Measurements from ENCODE around the gene KBTBD2.
A peak's percentile ranks its signal among the peaks of the same experiment; 100 is the strongest.
"Not testable (repeated sequence)": the region's sequence is repeated elsewhere in the genome, so short reads cannot be mapped to it uniquely, and the experiment has no call there.

KBTBD2 gene

GRCh38 chr7:32891043-32891799, at the start of gene KBTBD2:
KBTBD2 (minus strand) TSS chr7:32891760; CDS start chr7:32879604, 12,156 bp downstream.
- DNase-seq: peak; percentile 70

- no peak for DNase-seq
These were observed 49.6 kb upstream of the KBTBD2 start for GRCh38 chr7:32941181-32941580.

DNA sequence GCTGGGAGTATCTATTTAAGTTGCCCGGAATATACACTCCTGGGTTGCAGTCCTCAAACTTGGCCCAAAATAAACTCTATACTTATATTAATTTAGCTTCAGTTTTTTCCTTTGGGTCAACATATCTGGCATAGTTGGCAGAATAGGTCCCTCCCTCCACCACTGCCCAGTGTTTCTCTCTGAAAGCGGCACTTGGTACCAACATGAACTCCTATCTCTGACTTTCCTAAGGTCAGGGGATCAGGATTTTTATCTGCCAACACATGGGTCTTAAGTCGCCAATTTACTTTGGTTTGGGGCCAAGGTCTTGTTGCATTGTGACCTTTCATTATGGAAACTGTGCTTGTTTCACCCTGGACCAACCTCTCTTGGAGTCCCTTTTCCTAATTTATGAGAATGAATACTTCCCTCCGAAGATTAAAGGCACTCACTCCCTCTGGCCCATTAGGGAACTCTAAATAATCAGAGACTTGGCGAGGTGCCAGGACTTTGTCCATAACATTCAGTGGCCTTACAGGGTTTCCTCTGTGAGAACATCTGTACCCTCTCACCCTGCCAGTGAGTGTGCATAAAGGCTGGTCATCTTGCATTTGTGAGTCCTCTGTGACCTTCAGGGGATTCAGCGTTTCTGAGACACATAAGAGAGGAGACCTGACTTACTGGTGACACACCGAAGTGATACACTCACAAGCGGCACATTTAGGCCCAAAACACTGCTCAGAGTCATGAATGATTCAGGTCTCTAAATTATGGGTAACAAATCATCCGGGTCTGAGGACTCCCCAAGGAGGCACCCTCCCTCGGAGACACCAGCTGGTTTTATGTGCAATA, 46.0 kb upstream of the KBTBD2 start:
- DNase-seq: no peak

- no peak for DNase-seq
These were observed 45.1 kb upstream of the KBTBD2 start for GRCh38 chr7:32936689-32937088.

DNA sequence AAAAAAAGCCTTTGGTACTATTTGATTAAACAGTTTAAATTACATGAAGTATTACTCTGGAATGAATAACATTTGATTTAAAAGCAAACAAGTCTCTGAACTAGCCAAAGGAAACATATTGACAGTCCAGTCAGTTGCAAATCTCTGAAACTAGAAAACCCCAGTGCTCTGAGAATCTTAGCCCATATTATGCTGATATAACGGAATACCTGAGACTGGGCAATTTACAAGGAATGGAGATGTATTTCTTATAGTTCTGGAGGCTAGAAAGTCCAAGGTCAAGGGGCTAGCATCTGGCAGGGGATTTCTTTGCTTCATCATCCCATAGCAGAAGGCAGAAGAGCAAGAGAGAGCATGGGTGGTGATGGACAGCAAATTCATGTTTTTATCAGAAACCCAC, 44.0 kb upstream of the KBTBD2 start:
- no peak for DNase-seq

GRCh38 chr7:32930378-32930777, 38.8 kb upstream of the KBTBD2 start:
- DNase-seq: no peak

- no peak for DNase-seq
These were observed 38.0 kb upstream of the KBTBD2 start for GRCh38 chr7:32929430-32930143.

- DNase-seq: no peak
These were observed 37.3 kb upstream of the KBTBD2 start for GRCh38 chr7:32928785-32929298.

- no peak for DNase-seq
These were observed 30.3 kb upstream of the KBTBD2 start for GRCh38 chr7:32921896-32922295.

- DNase-seq: not testable (repeated sequence)
These were observed 25.4 kb upstream of the KBTBD2 start for GRCh38 chr7:32916994-32917393.

DNA sequence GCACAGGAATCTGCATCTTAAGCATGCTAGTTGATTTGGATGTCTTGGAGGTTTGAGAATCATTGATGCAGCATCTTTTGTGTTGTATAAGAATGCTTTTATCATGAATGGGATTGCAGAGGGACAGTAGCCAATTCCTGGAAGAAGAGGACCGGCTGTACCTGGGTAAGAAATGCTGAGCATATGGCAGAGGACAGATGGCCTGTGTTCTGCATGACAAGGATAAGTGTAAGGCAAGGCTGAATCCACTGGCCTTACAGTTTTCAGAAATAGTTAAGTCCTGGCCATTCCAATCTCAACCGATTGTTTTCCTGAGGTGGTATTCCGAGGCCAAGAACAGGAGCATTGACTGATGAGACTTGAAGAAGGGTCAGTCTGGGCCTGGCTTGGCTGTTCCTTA, 24.4 kb upstream of the KBTBD2 start:
- no peak for DNase-seq

DNA sequence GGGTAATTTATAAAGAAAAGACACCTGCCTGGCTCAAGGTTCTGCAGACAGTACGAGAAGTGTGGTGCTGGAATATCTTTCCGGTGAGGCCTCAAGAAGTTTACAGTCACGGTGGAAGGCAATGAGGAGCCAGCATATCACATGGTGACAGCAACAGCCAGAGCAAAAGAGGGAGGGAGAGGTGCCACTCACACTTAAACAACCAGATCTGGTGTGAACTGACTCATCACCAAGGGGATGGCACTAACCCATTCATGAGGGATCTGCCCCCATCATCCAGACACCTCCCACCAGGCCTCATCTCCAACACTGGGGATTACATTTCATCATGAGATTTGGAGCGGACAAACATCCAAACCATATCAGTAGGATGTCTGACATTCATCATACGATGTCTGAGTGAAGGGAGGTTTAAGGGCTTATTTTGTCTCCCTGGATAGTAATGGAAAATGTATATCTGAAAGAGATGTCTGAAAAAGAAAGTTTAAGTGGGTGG, 23.5 kb upstream of the KBTBD2 start:
- no peak for DNase-seq

DNA sequence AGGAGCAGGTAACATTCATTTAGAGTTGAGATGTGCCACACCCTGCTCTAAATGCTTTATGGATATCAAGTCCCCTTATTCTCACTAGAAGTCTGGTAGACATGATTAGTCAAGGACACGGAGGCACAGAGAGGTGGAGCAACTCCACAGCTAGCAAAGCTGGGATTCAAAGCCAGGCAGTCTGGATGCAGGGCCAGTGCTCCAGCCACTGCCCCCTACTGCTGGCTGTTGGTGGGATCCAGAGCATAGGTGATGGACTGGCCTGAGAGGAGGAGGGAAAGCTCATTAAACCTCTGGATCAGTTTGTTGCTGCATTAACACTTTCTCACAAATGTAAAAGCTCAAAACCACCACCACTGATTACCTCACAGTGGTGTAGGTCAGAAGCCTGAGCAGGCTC, 22.6 kb upstream of the KBTBD2 start:
- DNase-seq: no peak

DNA sequence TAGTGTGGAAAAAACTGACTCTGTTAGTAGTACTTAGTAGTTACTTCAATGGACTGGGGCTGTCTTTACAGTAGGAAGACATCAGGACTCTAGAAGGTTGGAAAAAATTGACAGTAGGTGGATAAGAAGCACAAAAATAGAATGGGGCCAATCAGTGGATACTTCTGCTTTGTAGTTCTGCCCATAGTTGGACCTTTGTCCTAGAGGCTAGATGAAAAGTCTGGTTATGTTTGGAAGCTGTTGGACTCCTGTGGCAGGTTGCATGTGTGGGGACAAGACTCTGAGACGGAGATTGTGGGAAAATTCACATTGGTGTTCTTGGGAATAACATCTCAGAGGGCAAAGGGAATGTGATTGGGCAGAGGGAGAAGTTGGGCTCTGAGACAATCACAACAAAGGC, 18.6 kb upstream of the KBTBD2 start:
- no peak for DNase-seq

DNA sequence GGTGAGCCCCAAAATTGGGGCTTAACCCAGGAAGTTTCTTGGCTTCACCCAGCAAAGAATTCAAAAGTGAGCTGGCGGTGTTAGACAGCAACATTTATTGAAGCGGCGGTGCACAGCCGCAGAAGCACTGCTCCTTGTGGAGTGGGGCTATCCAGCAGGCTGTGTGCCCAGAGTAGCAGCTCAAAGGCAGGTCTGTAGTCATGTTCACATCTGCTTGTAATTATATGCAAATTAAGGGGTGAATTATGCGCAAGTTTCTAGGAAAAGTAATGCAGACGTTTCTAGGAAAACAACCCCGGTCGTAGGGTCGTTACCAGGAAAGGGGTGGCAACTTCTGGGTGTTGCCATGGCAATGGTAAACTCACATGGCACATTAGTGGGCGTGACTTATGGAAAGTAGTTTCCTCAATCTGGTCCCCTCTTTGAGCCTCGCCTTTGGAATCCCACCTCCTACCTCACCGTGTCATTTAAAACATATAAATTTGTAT, 13.7 kb upstream of the KBTBD2 start:
- DNase-seq: peak; percentile 54

DNA sequence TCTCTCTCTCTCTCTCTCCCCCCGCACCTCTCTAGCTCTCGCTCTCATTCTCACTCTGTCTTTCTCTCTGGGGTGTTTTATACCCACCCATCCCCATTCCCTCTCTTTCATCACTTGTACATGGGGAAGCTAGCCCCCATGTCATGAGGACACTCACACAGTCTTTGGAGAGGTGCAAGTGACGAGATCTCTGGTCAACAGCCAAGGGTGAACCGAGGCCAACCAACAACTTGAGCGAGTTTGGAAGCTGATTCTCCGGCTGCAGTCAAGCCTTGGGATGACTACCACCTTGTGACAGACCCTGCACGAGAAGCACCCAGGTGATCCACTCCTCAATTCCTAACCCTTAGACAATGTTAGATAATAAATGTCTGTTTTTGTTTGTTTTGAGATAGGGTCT, 10.1 kb upstream of the KBTBD2 start:
- DNase-seq: no peak

- DNase-seq: no peak
These were observed 9.0 kb upstream of the KBTBD2 start for GRCh38 chr7:32900433-32900995.

- not testable (repeated sequence) for DNase-seq
These were observed 5.8 kb upstream of the KBTBD2 start for GRCh38 chr7:32897376-32897775.

DNA sequence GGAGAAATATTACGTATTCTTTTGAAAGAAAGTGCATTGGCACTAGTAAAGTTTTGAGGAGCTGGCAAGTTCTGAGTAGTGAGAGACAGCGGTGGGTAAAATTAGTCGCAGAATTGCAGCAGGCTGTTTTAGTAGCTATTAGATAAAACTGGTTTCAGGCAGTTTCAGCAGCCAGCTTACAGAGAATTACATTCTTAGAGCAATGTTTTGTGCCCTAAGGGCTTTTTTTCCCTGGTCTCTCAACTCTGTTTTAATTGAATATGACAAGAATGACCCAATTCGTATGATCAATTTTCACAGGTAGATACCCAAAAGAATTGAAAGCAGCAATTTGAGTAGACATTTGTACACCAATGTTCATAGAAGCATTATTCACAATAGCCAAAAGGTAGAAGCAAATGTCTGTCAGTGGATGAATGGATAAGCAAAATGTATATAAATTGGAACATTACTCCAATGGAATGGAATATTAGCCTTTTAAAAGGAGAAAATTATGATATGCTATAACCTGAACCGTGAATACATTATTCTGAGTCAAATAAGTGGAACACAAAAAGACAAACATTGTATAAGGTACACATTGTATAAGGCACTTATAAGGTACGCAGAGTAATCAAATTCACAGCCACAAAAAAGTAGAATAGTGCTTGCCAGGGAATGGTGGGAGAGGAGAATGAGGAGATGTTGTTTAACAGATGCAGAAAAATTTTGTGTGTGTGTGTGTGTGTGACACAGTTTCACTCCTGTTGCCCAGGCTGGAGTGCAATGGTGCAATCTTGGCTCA, 5.2 kb upstream of the KBTBD2 start:
- DNase-seq: no peak

DNA sequence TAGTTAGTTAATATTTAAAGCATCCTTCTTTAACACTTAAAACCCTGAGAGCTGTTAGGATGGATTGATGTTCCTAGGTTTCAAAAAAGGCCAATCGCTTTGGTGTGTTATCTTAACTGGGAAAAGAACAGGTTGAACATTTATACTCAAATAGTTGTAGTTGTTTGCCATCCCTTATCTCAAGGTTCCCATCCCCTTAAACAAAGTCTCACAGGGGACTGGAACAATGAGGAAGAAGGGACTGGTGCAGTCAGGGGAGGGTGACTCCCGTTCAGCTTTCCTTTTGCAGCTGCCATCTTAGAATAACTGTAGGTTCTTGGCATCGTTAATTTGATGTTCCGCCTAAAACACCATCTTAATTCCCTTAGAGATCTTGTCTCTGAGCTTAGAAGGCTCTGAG, 2.6 kb upstream of the KBTBD2 start:
- DNase-seq: no peak

DNA sequence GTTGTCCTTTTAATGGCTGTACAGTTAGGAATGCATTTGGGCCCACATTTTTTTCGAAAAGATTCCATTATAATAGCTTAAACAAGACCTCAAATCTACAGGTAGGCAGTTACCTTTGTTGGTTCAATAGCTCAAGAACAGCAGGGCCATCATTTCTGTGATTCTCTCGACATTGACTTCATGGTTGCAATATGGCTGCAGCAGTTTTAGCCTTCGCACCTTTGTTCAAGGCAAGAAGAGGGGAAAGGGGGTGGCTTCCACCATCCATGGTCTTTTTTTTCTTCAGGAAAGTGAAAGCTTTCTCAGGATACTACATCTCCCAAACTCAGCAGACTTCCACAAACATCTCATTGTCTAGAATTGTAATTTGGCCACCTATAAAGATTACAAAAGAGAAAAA, 2.2 kb upstream of the KBTBD2 start:
- no peak for DNase-seq

- DNase-seq: no peak
These were observed 1.6 kb upstream of the KBTBD2 start for GRCh38 chr7:32893207-32893524.
